Activated T-helper 17 cell treated with anti-CD3 and anti-CD28 coated beads, Interleukin-2, amount 50 U/mL, for 72 hours (primary cell): ENCODE measurements around the gene JAKMIP3. TPM values are rescaled to one million over a fixed set of nuclear protein-coding genes. Genes with fewer than 3 reads are reported as not detected.
A peak's percentile ranks its signal among the peaks of the same experiment; 100 is the strongest.

Experiments used
- ATAC-seq: fragments of 150-1000 bp; cut with Tn5 transposase; replicated peaks from 2 replicates; pipeline ENCODE4 v1.10.0; 2021; ENCODE audit warnings: mild to moderate bottlenecking, moderate library complexity
- H3K27ac Mint-ChIP-seq: one replicate; pipeline ENCODE4 v1.8.0; 2022; ENCODE audit warnings: mixed read lengths
- H3K27me3 Mint-ChIP-seq: one replicate; pipeline ENCODE4 v1.8.0; 2022; ENCODE audit warnings: mixed read lengths
- H3K36me3 Mint-ChIP-seq: one replicate; pipeline ENCODE4 v1.8.0; 2022; ENCODE audit warnings: low read depth, mild to moderate bottlenecking, mixed read lengths
- H3K4me1 Mint-ChIP-seq: one replicate; pipeline ENCODE4 v1.8.0; 2022; ENCODE audit warnings: mixed read lengths
- H3K4me3 Mint-ChIP-seq: one replicate; pipeline ENCODE4 v1.8.0; 2022; ENCODE audit warnings: mild to moderate bottlenecking, mixed read lengths
- H3K9me3 Mint-ChIP-seq: one replicate; pipeline ENCODE4 v1.8.0; 2022; ENCODE audit warnings: mixed read lengths
- total RNA-seq, 2 donors: library from RNA; stranded (reverse); gene quantifications; one replicate each; pipeline ENCODE4 v1.2.3, GENCODE V29; 2022

The JAKMIP3 gene
- total RNA-seq, 2 donors from 2014 or later: 0.26 to 1.2 TPM

DNA sequence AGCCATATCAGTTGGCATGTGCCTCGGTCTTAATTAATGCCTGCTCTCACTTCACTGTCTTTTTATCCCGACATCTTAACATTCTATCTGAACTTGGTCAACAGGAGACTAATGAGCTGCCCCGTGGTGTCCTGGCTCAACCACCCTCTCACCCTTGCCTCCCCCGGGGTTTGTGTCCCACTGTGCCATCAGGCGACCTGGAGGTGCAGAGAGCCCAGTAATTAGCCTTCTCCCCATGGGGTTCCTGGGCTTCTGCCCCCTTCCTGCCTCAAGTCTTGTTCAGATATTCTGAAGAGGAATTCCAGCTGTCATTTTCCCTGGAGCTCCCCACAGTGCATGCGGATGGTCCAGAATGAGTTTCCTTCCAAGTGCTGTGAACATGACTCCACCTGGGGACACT lies 10.1 kb upstream of the JAKMIP3 start:
- Mint-ChIP-seq H3K36me3 (no peaks in the 10 kb centered on the region), H3K27ac (no peak overlapping the region), H3K4me1 (peaks cover 4% of the 10 kb centered on the region), H3K9me3 (peaks cover 6% of the 10 kb centered on the region), H3K4me3 (no peak overlapping the region), H3K27me3 (peaks cover 13% of the 10 kb centered on the region)
- ATAC-seq: no peak

DNA sequence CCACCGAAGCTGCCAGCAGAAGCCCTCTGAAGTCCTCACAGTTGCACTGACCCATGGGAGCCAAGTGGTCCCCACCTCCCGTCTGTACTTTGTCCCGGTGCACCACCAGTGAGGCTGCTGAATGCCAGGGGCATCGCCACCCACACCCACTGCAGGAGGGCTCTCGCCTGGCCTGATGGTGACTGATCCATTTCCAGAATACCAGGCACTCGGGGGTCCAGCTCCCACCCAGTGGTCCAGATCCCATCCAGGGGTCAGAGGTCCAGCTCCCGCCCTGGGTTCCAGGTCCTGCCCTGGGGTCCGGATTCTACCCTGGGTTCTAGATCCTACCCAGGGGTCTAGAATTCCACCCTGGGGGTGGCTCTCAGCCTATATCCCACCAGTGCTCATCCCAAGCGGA lies 9.1 kb upstream of the JAKMIP3 start:
- no peaks in the 10 kb centered on the region for H3K36me3 Mint-ChIP-seq
- no peak overlapping the region for H3K27ac Mint-ChIP-seq
- H3K4me3 Mint-ChIP-seq: no peak overlapping the region
- peaks cover 17% of the 10 kb centered on the region for H3K27me3 Mint-ChIP-seq
- peaks cover 6% of the 10 kb centered on the region for H3K9me3 Mint-ChIP-seq
- no peak for ATAC-seq
- peaks cover 4% of the 10 kb centered on the region for H3K4me1 Mint-ChIP-seq

DNA sequence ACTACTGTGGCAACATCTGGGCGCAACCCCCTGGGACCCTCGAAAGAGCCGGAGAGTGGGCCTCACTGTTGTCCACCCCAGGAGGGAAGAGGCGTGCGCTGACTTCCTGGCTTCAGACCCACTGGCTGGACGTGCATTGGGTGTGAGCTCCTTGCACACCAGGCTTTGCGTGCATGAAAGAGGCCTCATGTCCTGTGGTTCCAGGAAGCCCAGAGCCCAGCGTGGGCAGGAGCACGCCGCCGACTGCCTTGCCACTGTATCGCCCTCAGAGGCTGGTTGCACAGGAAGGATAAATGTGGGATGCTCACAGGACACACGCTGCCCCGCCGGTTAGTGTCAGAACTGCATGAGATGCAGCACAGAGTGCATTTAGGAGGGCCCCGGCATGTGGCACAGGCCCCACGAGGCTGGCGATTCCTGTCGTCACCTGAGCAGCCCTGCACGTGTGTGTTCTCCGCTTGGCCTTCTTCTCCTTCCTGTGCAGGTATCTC lies 8.5 kb upstream of the JAKMIP3 start:
- Mint-ChIP-seq H3K27me3 (peaks cover 20% of the 10 kb centered on the region), H3K36me3 (no peaks in the 10 kb centered on the region), H3K9me3 (peaks cover 4% of the 10 kb centered on the region), H3K4me3 (no peak overlapping the region), H3K4me1 (peaks cover 4% of the 10 kb centered on the region), H3K27ac (no peak overlapping the region)
- no peak for ATAC-seq

DNA sequence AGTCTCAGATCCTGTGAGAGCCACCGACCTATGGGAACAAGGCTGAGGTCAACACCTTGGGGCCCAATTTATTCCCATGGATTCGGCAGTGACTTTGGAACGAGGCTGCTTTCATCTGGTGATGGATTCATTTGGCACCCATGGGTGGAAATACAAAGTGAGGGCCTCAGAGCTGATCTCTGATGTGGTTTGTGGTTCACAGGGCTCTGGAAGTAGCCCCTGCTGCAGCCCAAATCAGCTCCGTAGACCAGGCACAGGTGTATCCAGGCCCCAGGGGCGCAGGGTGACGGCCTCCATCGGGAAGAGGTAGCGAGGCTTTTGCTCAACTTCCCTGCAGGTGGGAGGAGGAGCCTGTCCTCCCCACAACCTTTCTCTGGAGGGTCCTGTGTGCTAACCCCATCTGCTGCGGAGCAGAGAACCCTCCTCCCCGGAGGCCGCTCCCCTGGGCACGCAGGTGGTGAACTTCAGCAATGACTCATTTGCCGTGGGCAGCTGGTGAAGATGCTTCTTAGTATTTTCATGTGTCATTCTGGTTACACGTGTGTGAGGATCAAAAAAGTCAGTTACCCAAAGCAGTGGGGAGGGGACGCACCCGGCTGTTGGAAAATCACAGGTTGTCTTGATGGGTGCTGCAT lies 7.5 kb upstream of the JAKMIP3 start:
- no peak overlapping the region for H3K27ac Mint-ChIP-seq
- ATAC-seq: peak; percentile 89

DNA sequence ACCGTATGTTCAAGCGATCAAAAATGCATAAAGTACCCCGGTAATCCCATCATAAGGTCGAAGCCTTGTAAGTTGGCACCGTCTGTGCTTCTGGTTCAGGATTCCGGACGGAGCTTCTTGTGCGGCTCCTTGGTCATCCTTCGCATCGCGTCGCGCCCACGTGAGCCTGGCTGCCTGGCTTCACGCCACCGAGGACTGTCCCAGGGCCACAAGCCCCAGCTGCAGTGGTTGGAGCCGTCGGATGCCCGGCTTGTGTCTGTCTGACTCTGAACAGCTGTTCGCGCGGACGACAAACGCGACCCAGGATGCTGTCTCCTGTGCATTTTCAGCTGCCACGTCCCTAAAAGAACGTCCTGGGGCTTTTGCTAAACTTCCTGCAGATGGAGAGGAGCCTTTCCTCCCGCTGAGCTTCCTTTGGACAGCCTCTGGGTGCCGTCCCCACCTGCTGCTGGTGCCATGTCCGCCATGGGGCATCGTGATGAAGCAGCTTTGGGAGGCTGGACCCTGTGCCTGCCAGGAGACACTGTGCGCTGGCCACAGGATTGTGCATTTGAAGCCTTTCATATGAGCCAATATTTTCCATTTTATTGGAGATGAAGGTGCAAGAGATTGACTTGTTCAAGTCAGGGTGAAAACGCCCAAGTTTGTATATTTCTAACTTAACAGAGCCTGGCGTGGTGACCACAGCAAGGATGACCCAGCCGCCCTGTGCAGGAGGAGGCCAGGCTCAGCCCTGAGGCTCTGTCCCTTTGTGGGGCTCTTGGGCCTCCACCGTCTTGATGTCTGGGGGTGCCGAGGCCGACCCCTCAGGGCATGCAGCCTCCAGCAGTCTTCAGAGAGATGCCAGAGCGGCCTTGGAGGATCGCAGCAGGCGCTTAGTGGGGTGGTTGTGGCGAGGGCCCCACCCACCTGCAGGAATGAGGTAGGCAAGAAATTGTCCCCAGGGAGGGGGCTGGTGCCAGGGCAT lies 6.7 kb upstream of the JAKMIP3 start:
- H3K27ac Mint-ChIP-seq: no peak overlapping the region
- no peaks in the 10 kb centered on the region for H3K36me3 Mint-ChIP-seq
- H3K4me1 Mint-ChIP-seq: peaks cover 4% of the 10 kb centered on the region
- no peak for ATAC-seq
- no peak overlapping the region for H3K4me3 Mint-ChIP-seq
- H3K27me3 Mint-ChIP-seq: peaks cover 20% of the 10 kb centered on the region
- no peaks in the 10 kb centered on the region for H3K9me3 Mint-ChIP-seq

More for the DNA sequence above, 7.5 kb upstream of the JAKMIP3 start:
- no peaks in the 10 kb centered on the region for H3K36me3 Mint-ChIP-seq
- H3K27me3 Mint-ChIP-seq: peaks cover 20% of the 10 kb centered on the region
- no peak overlapping the region for H3K4me3 Mint-ChIP-seq
- no peaks in the 10 kb centered on the region for H3K9me3 Mint-ChIP-seq
- peaks cover 4% of the 10 kb centered on the region for H3K4me1 Mint-ChIP-seq

DNA sequence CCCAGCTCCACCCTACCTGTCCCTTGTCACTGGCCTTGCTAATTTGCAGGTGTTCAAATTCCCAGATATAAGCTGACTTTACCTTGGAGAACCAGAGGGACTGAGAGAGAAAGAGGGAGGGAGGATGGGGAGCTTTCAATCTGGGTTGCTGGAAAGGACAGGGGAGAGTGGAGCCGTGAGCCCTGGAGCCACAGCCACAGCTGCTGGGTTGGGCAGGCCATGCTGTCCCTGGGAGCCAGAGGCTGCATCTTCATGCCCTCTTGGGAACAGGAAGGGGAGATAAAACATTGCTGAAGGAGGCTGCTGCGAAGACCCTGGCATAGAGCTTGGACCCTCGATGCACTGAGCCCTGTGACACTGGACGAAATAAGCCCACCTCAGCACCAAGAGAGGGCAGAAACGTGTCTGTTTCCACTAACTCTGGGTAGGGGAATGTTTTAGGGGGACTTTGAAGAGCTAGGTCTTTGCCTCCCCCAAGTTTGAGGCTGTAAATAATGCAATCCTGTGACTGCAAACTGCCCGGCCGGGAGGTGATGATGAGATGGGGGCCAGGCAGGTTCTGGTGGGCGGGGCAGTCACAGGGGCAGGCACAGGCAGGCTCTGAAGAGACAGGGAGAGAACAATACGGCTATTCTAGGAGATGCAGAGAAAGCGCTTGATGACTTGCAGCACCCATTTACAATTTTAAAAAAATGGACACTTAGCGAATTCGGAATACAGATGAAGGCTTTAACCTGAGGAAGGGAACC lies 5.8 kb upstream of the JAKMIP3 start:
- H3K27me3 Mint-ChIP-seq: peaks cover 19% of the 10 kb centered on the region
- H3K36me3 Mint-ChIP-seq: no peaks in the 10 kb centered on the region
- H3K27ac Mint-ChIP-seq: no peak overlapping the region
- H3K4me3 Mint-ChIP-seq: no peak overlapping the region
- ATAC-seq: no peak
- H3K4me1 Mint-ChIP-seq: peaks cover 4% of the 10 kb centered on the region
- H3K9me3 Mint-ChIP-seq: no peaks in the 10 kb centered on the region

DNA sequence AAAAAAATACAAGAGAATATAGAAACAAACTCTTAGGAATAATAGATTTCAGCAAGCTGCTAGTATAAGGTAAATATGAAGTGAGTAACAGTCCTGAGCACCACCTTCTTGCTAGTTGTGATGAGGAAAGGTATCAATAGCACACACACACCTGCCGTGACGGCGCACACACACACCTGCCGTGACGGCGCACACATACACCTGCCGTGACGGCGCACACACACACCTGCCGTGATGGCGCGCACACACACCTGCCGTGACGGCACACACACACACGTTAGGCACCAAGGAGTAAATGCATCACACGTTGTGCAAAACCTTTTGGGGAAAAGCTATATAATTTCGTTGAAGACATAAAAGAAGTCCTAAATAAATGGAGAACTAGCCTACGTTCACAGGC lies 4.7 kb upstream of the JAKMIP3 start:
- Mint-ChIP-seq H3K9me3 (no peaks in the 10 kb centered on the region), H3K4me1 (peaks cover 4% of the 10 kb centered on the region), H3K27ac (no peak overlapping the region), H3K4me3 (no peak overlapping the region), H3K27me3 (peaks cover 12% of the 10 kb centered on the region), H3K36me3 (no peaks in the 10 kb centered on the region)
- no peak for ATAC-seq

DNA sequence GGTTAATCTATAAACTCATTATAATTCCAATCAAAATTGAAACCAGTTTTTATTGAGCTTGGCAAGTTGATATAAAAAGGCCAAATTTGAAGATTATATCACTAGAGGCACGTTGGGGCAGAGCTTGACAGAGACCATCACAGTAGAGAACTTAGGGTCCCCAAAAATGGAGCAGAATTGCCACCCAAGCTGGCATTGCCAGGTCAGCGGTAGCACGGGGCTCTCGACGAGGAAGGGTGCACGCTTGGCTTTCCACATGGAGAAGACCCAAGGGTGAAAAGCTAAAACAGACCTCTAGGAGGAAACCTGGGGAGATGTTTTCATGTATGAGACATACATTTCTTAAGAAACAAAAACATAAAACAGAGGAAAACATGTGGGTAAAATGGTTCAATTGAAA lies 4.3 kb upstream of the JAKMIP3 start:
- peaks cover 4% of the 10 kb centered on the region for H3K4me1 Mint-ChIP-seq
- ATAC-seq: no peak
- no peak overlapping the region for H3K27ac Mint-ChIP-seq
- H3K9me3 Mint-ChIP-seq: no peaks in the 10 kb centered on the region
- peaks cover 12% of the 10 kb centered on the region for H3K27me3 Mint-ChIP-seq
- no peak overlapping the region for H3K4me3 Mint-ChIP-seq
- no peaks in the 10 kb centered on the region for H3K36me3 Mint-ChIP-seq

DNA sequence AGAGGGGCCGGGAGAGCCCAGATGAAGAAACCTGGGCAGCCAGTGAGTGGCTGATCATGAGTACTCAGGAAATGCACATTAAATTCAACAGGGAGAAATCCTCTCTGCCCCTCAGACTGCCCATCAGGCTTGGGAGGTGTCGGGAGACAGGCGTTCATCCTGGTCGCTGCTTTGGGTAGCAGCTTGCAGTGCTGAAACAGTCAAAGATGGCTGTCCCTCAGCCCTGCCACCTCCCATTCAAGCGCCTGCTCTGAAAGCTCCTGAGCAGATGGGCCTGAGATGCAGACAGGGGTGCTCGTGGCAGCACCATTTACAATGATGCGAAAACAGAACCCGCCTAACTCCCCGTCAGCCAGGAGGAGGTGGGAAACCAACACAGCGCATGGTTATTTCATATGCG lies 3.6 kb upstream of the JAKMIP3 start:
- Mint-ChIP-seq H3K27me3 (peaks cover 12% of the 10 kb centered on the region), H3K4me1 (peaks cover 4% of the 10 kb centered on the region), H3K27ac (no peak overlapping the region), H3K9me3 (no peaks in the 10 kb centered on the region), H3K4me3 (no peak overlapping the region), H3K36me3 (no peaks in the 10 kb centered on the region)
- ATAC-seq: no peak

DNA sequence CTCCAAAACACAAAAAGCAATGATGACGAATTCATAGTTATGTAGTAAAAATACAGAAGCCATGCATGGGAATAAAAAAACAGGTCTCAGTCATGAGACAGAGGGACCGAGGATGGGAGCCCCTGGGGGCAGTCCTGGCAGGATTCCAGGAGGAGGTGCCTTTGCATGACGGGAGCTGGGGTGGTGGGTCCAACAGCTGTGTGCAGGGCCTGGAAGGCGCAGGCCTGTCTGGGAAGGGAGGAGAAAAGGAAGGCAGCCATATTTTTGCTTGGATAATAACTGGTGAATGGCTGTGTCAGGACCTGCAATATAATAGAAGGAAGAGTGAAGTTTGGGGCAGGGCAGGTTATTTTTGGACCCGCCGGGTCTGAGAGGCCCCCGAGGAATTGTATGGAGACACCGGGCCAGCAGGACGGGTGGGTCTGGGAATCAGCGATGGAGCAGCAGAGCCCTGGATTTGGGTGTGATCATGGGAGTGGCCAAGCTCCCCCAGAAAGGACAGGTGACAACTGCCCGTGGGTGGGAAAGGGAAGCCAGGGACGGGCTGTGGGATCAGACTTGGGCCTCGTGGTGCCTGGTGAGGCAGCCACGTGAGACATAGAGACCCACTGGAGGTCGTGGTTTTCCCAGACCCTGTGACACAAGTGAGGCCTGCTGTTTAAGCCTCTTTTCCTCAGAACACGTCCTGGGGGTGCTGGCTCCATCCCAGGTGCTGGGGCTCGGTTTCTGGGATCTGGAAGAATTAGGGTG lies 2.9 kb upstream of the JAKMIP3 start:
- H3K36me3 Mint-ChIP-seq: no peaks in the 10 kb centered on the region
- H3K4me1 Mint-ChIP-seq: no peaks in the 10 kb centered on the region
- H3K27me3 Mint-ChIP-seq: peaks cover 7% of the 10 kb centered on the region
- no peak overlapping the region for H3K4me3 Mint-ChIP-seq
- no peak overlapping the region for H3K27ac Mint-ChIP-seq
- H3K9me3 Mint-ChIP-seq: no peaks in the 10 kb centered on the region
- no peak for ATAC-seq

DNA sequence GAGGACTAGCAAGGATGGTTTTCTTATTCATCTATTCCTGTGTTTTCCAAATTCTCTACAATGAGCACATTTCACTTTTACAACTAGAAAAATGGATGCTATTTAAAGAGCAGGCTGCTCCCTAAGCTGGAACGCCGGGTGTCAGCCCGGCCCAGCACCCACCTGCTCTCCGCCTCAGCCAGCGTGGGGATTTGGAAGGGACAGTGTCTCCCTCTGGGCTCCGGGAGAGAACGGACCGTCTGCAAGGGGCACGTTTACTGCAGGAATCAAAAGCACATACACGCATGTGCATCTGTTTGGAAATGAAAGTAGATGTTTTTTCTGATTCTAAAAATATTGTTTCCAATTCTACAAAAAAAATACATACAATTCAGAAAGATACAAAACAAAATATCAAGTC lies 2.3 kb upstream of the JAKMIP3 start:
- H3K9me3 Mint-ChIP-seq: no peaks in the 10 kb centered on the region
- no peak for ATAC-seq
- peaks cover 7% of the 10 kb centered on the region for H3K27me3 Mint-ChIP-seq
- no peak overlapping the region for H3K4me3 Mint-ChIP-seq
- no peaks in the 10 kb centered on the region for H3K4me1 Mint-ChIP-seq
- H3K36me3 Mint-ChIP-seq: no peaks in the 10 kb centered on the region
- no peak overlapping the region for H3K27ac Mint-ChIP-seq

DNA sequence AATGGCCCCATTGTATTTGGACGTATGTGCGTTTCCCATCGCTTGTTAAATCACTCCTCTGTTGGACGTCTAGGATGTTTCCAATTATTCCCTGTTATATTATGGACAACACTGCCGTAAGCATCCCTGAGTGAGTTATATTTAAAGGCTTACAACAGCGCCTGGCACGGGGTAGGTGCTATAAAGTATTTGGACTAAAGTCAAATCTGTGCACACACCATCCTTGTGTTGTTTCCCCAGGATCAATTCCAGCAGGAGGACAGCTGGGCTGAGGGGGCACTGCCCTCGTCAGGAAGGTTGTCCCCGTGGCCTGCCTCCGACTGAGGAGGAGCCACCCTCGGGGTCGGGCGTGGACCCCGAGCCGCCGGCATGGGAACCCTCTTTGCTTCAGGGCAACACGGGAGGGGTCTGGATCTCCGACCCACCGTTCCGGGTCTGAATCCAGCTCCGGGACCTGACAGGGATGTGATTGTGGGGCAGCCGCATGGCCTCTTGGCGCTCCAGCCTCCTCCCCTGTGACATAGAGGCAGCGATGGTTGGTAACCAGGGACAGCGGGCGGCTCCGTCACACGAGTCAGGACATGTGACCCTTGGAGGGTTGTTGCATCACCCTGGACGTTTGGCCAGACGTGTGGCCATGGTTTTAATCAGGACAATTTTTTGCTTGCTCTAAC lies 1.5 kb upstream of the JAKMIP3 start:
- Mint-ChIP-seq H3K36me3 (no peaks in the 10 kb centered on the region), H3K9me3 (no peaks in the 10 kb centered on the region), H3K4me1 (no peaks in the 10 kb centered on the region), H3K27me3 (peaks cover 7% of the 10 kb centered on the region), H3K4me3 (no peak overlapping the region), H3K27ac (no peak overlapping the region)
- no peak for ATAC-seq

DNA sequence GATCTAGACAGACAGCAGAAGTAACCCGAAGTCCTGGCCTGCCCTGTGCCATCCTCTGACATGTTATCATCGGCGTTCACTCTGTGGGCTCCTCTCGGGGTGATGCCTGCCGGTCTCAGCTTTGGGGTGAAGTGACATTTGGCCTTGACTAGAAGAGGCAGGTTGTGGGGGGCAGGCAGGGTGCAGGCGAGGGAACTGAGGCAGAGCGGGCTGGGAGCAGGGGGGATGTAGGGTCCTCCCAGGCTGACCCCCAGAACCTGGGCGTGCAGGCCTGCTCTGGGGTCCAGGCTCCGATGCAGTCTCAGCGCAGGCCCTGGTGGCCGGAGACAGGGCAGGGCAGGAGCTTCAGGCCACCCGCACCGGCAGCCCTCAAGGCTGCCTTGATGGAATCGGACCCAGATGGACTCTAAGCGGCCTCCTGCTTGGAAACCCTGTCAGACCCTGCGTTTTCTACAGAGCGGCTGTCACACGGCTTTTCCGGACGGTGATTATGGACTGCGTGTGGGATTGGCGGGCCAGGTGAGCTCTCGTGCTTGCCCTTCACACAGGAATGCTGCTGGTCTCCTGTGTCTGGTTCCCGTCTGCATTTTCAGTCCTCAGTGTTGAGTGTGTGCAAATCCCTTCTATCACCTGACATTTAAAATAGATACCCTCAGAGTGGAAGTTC lies 842 bp upstream of the JAKMIP3 start:
- no peak overlapping the region for H3K4me3 Mint-ChIP-seq
- H3K27me3 Mint-ChIP-seq: peaks cover 7% of the 10 kb centered on the region
- no peak for ATAC-seq
- no peaks in the 10 kb centered on the region for H3K9me3 Mint-ChIP-seq
- H3K36me3 Mint-ChIP-seq: no peaks in the 10 kb centered on the region
- no peaks in the 10 kb centered on the region for H3K4me1 Mint-ChIP-seq
- H3K27ac Mint-ChIP-seq: no peak overlapping the region
